Stimulated activated CD8-positive, alpha-beta memory T cell treated with anti-CD3 and anti-CD28 coated beads, Interleukin-7, amount 100 ng/mL, for 1 hour (primary cell): ENCODE results near the gene FAM200C.

ENCODE experiments used
- DNase-seq, 2 donors: peaks; one replicate each; pipeline ENCODE4 v3.0.0-alpha.2; 2020; ENCODE audit warnings: low read depth in 2 of 2

Gene FAM200C

DNA sequence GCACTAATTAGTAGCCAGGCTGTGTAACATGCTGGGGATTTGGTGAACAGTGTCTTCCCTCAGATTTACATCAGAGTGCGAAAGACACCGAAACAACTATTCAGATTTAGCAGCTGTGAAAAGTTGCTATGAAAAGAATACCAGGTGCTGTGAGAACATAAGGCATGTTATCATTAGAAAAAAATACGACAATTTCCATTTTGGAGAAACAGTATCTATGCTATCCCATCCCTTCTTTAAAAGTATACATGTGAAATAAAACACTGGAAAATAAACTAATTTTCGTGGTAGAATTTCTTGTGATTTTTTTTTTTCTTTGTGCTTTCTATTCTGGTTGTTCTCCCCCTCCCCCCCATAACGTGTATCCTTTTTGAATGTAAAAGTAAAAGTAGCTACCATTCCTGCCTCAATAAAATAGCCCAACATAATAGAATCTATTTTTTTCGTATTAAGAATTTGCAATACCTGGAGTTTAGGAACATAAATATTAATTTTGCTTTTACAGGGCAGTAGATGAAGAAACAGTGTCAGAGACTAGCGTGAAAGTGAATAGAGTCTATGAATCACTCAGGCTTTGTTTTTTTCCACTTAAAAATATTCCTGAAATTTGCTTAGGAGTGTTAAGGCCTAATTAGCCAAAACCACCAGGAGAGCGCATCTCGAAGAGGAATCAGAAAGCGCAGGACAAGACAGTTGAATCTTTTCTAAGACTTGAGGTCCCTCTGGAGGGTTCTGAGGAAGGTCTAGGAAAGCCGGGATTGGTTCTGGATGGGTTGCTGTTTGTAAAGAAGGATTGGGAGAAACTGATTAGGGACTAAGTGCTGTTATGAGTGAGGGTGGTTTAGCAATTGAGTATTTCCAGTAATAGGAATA is 19.8 kb upstream of the FAM200C start:
- DNase-seq: no peak

DNA sequence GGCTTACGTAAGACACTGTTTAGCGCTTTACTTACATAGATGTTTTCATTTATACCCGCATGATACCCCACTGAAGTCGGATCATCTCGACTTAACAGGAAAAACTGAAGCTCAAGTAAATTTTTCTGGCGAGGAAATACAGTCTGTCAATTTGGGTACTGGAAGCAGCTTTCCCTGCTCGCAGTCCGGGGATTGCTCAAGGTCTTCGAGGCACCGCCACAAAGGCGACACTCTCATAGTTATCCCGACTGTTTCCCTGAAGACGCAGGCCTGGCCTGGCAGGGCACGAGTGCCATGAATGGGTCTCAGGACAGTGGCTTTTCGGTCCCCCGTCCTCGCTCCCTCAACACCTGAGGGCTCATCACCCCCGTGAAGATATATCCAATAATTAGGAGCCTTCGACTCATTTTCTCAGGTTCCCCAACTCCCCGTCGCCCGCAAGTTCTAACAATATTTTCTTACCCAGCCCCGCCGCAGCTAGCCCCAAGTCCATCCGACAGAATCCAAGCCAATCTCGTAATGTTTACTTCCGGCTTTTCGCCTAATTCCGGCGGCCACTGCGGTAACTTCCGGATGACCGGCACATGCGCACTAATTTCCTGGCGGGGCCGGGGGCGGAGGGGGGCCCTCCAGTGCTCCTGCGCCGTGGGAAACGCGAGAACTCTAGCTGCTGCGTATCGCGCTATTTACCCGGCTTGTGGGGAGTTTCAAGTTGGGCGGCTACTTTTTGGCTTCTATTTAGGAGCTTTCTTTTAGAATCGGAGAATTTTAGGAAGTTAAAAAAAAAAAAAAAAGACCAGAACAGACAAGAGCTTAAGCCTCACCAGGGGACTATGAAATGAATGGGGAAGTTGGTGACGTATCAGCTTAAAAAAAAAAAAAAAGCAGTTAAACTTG is 19.0 kb upstream of the FAM200C start, which contains the start of gene SLU7:
SLU7 (minus strand) TSS at position 521 of the 897 bp plus-strand sequence. CDS start 3,787 bp downstream, outside the sequence.
- peak; percentile 86 to 89 for DNase-seq

- DNase-seq: no peak
Measured at GRCh38 chr5:160398806-160399205, 1.0 kb downstream of the FAM200C start.

- DNase-seq: no peak
Measured at GRCh38 chr5:160397492-160397891, 2.4 kb downstream of the FAM200C start.

GRCh38 chr5:160395111-160395510 is 4.7 kb downstream of the FAM200C start:
- no peak for DNase-seq

- DNase-seq: no peak
Measured at GRCh38 chr5:160390787-160391696, 8.8 kb downstream of the FAM200C start.

GRCh38 chr5:160387445-160387844 is 12.4 kb downstream of the FAM200C start:
- DNase-seq: no peak

- no peak for DNase-seq
Measured at GRCh38 chr5:160385496-160385895, 14.4 kb downstream of the FAM200C start.

GRCh38 chr5:160384681-160385080 is 15.2 kb downstream of the FAM200C start:
- no peak for DNase-seq

GRCh38 chr5:160382346-160382745 is 17.5 kb downstream of the FAM200C start:
- no peak for DNase-seq

- no peak for DNase-seq
Measured at GRCh38 chr5:160380041-160380440, 19.8 kb downstream of the FAM200C start.

DNA sequence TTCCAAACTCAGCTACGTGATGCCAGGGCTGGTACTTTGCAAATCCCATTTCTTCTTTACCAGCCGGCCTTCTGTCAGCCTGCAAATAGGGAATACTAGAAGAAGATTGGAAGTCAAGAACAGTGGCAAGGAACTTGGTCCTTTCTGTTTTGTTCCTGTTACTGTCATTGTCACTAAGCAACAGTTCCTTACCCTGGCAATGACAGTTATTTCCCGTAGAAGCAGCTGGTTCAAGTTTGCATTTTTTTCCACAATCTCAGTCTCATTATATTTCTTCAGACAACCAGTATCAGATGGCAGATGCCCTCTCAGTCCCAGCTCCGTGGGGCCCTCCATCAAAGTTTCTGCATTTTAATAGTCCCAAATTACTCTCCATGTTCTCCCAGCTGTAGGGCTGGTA is 20.3 kb downstream of the FAM200C start:
- DNase-seq: no peak

- DNase-seq: no peak
Measured at GRCh38 chr5:160378330-160378729, 21.5 kb downstream of the FAM200C start.

DNA sequence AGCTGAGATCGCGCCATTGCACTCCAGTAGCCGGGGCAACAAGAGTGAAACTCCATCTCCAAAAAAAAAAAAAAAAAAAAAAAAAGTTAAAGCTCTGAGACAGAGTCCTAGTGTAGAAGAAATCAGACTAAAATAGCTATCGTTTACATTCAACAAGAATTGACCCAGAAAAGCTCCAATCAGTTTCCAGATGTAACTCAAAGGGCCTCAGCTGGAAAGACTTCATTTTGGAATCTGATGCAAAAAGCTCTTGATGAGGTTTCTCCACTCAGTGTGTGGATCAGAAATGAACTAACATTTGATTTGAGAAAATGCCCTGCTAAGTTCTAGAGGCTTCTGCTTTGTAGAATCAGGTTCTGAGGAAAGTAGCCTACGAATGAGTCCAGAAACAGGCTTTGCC is 22.2 kb downstream of the FAM200C start:
- DNase-seq: no peak

DNA sequence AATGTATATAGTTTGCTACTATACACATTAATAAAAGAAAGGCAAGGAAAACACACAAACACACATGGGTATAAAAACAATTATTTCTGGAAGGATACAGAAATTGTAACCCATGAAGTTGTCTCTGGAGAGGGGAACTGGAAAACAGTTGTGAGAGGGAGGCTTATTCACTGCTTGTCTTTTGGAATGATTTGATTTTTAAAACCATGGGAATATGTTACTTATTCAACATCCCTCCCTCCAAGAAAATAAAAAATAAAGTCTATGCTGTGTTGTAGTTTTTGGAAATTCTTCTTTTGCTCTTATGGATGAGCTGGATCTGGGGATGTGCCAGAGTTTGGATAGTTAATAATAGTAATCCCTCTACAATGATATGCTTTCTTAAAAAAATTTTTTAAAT is 23.4 kb downstream of the FAM200C start:
- no peak for DNase-seq

DNA sequence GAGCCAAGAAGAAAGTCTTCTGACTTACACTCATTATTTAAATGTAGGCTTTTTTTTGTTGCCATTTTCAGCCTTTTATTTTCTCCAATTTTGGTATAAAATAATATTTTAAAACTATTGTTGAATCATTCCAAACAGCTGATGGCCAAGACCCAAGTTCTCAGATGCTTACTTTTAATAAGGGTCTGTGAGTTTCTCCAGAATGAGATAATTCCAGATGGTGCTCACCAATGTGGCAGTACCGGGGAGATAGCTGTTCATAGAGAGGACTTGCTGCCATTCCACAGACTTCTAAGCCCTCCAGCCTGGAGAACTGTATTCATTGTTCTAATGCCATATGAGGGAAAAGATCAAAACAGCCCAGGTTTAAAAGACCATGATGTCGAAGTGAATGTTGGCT is 24.2 kb downstream of the FAM200C start:
- no peak for DNase-seq

- DNase-seq: no peak
Measured at GRCh38 chr5:160375166-160375565, 24.7 kb downstream of the FAM200C start.

- DNase-seq: no peak
Measured at GRCh38 chr5:160371294-160371693, 28.6 kb downstream of the FAM200C start.

DNA sequence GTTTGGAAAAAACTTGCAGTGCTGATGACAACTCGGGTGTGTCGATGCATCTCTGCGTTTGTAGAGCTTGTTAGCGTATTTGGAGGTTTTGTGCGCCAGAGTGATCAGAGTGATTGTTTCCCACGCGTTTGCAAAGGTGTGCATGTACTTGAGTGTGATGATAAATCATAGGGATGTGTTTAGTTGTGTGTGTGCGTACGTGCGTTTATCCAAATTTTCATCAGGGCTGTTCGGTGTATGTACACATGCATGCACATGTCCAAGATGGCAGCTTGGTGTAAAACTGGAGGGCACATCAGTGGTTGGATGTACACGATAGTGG is 29.2 kb downstream of the FAM200C start:
- DNase-seq: no peak

DNA sequence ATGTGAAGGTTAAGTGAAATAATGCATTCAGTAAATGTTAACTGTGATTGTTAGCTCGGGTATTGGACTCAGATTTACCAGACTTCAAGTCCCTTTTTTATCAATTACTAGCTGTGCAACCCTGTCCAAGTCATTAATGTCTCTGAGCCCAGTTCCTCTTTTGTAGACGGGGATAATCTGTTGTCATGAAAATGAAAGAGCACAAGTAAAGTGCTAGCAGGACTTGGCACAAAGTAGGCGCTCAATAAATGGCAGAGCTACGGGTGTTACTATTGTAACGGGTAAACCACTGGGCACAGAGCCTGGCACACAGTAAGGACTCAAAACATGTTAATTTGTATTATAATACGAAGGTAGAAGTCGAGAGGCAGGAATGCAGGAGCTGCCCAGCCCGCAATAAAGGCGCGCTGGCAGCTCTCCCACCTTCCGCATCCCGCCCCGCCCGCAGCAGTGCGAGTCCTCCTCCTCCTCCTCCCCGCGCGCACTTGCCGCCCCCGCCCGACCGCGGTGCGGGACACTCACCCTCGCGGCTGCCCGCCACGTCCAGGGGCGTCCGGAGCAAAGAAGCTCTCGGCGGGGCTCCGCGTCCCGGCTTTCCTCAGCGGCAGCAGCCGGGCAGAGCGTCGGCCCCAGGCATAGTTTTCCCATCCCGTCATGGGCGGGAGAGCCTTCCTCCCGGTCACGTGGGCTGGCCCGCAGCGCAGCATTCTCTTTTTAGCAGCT is 29.7 kb downstream of the FAM200C start, which contains the start of gene C1QTNF2:
C1QTNF2 (minus strand) TSS at position 637 of the 723 bp plus-strand sequence. CDS start 15,615 bp downstream, outside the sequence.
- DNase-seq: no peak

GRCh38 chr5:160367885-160368284 is 32.0 kb downstream of the FAM200C start:
- no peak for DNase-seq
